H1 (cell line): ENCODE data around the gene CST6. TPM values are rescaled to one million over a fixed set of nuclear protein-coding genes. Genes with fewer than 3 reads are reported as not detected.

Experiments used
- CTCF ChIA-PET: fragments of 300-600 bp; sonication (Branson Sonifier 250); formaldehyde crosslinking; loops from one replicate; lab custom pipeline; 2021; ENCODE audit not compliant: partially characterized antibody; lab: Charles Lee
- POLR2A ChIA-PET: fragments of 300-600 bp; sonication (Branson Sonifier 250); formaldehyde crosslinking; loops from one replicate; lab custom pipeline; 2021; ENCODE audit warnings: inconsistent platforms; ENCODE audit not compliant: partially characterized antibody; lab: Charles Lee
- DNase-seq, 2 experiments: peaks; one replicate each; pipeline versions ENCODE4 v3.0.0 to v3.0.0-alpha.2; 2010 to 2022; ENCODE audit warnings: low spot score in 2 of 2, low read depth in 1 of 2, mixed read lengths in 1 of 2
- FAIRE-seq: peaks from 2 replicates; lab custom pipeline; 2011; peaks lifted over from hg19 to GRCh38; lab: Jason Lieb, UNC
- H2AFZ ChIP-seq: 2 replicates; pipeline ENCODE4 v1.8.1; 2012; ENCODE audit warnings: low read length, inconsistent platforms
- H2AK5ac ChIP-seq: 2 replicates; pipeline ENCODE4 v1.6.1; 2013; ENCODE audit warnings: low read depth, low read length
- H2BK120ac ChIP-seq: replicated peaks from 2 replicates; pipeline ENCODE3; 2013; ENCODE audit warnings: low read depth, low read length, inconsistent platforms
- H2BK12ac ChIP-seq: 2 replicates; pipeline ENCODE4 v1.6.1; 2013; ENCODE audit warnings: low read depth, low read length
- H2BK15ac ChIP-seq: 2 replicates; pipeline ENCODE4 v1.6.1; 2013; ENCODE audit warnings: low read length
- H2BK20ac ChIP-seq: 2 replicates; pipeline ENCODE4 v1.6.1; 2013; ENCODE audit warnings: low read length
- H2BK5ac ChIP-seq: 2 replicates; pipeline ENCODE4 v1.6.1; 2013; ENCODE audit warnings: low read depth, low read length
- H3K14ac ChIP-seq: 2 replicates; pipeline ENCODE4 v1.6.1; 2013; ENCODE audit warnings: inconsistent platforms; ENCODE audit not compliant: insufficient read length
- H3K18ac ChIP-seq: 2 replicates; pipeline ENCODE4 v1.6.1; 2013; ENCODE audit warnings: low read length; ENCODE audit errors: extremely low read depth
- H3K23ac ChIP-seq: 2 replicates; pipeline ENCODE4 v1.6.1; 2013; ENCODE audit warnings: inconsistent platforms; ENCODE audit not compliant: insufficient read length
- H3K23me2 ChIP-seq: 2 replicates; pipeline ENCODE4 v1.6.1; 2013; ENCODE audit warnings: low read depth, low read length
- H3K27ac ChIP-seq: 2 replicates; pipeline ENCODE4 v1.6.1; 2011; ENCODE audit warnings: low read depth, low read length, inconsistent platforms
- H3K27me3 ChIP-seq, 4 experiments: replicated peaks in 1 of 4; 1 replicate in 1 of 4; 2 replicates in 3 of 4; pipeline versions ENCODE4 v1.6.1 to v1.8.1; 2011 to 2013; ENCODE audit warnings: low read length in 3 of 4, mild to moderate bottlenecking in 3 of 4, inconsistent platforms in 2 of 4, mixed read lengths in 2 of 4, moderate library complexity in 1 of 4; ENCODE audit not compliant: control insufficient read depth in 3 of 4, insufficient read depth in 3 of 4; ENCODE audit errors: extremely low read depth in 1 of 4
- H3K36me3 ChIP-seq, 4 experiments: 2 replicates each; pipeline versions ENCODE4 v1.6.1 to v1.8.1; 2011 to 2013; ENCODE audit warnings: mild to moderate bottlenecking in 4 of 4, low read length in 3 of 4, moderate library complexity in 2 of 4, control low read depth in 1 of 4, inconsistent platforms in 1 of 4; ENCODE audit not compliant: insufficient read depth in 4 of 4, control insufficient read depth in 2 of 4
- H3K4ac ChIP-seq: replicated peaks from 2 replicates; pipeline ENCODE3; 2013; ENCODE audit warnings: low read length, low read depth, mixed read lengths, inconsistent platforms; ENCODE audit not compliant: insufficient read length
- H3K4me1 ChIP-seq, 4 experiments: replicated peaks in 1 of 4; 1 replicate in 1 of 4; 2 replicates in 3 of 4; pipeline versions ENCODE4 v1.6.1 to v1.8.1; 2011 to 2013; ENCODE audit warnings: low read length in 3 of 4, inconsistent platforms in 2 of 4, mixed read lengths in 1 of 4; ENCODE audit not compliant: insufficient read depth in 4 of 4, control insufficient read depth in 3 of 4
- H3K4me2 ChIP-seq, 2 experiments: 2 replicates each; pipeline versions ENCODE4 v1.6.1 to v1.8.1; 2011 to 2013; ENCODE audit warnings: low read depth in 2 of 2, low read length in 2 of 2, control low read depth in 1 of 2, inconsistent platforms in 1 of 2, mild to moderate bottlenecking in 1 of 2; ENCODE audit not compliant: insufficient read depth in 1 of 2
- H3K4me3 ChIP-seq, 4 experiments: fragments of 200-600, 300-600 bp in 1 of 4; sonication (generic), shearing (Covaris generic), sonication (Bioruptor Twin) in 1 of 4; 2 replicates each; pipeline versions ENCODE4 v1.5.1 to v1.8.1; 2011 to 2016; ENCODE audit warnings: low read length in 4 of 4, low read depth in 3 of 4, control low read depth in 2 of 4, inconsistent platforms in 2 of 4, mild to moderate bottlenecking in 2 of 4, mixed read lengths in 1 of 4, moderate library complexity in 1 of 4; ENCODE audit not compliant: insufficient read depth in 2 of 4; ENCODE audit errors: extremely low read depth in 1 of 4
- H3K56ac ChIP-seq: replicated peaks from 2 replicates; pipeline ENCODE3; 2013; ENCODE audit warnings: low read depth, mild to moderate bottlenecking, mixed read lengths, low read length, inconsistent platforms; ENCODE audit not compliant: insufficient read length
- H3K79me1 ChIP-seq: 2 replicates; pipeline ENCODE4 v1.6.1; 2013; ENCODE audit warnings: low read depth, low read length, control low read depth
- H3K79me2 ChIP-seq, 2 experiments: 2 replicates each; pipeline versions ENCODE4 v1.6.1 to v1.8.1; 2012 to 2013; ENCODE audit warnings: low read length in 2 of 2, mild to moderate bottlenecking in 2 of 2, inconsistent platforms in 1 of 2; ENCODE audit not compliant: insufficient read depth in 2 of 2, control insufficient read depth in 1 of 2
- H3K9ac ChIP-seq, 4 experiments: replicated peaks in 1 of 4; 1 replicate in 1 of 4; 2 replicates in 3 of 4; pipeline versions ENCODE4 v1.6.1 to v1.8.1; 2011 to 2013; ENCODE audit warnings: low read depth in 3 of 4, low read length in 3 of 4, control low read depth in 2 of 4, mild to moderate bottlenecking in 2 of 4, moderate library complexity in 2 of 4, inconsistent platforms in 1 of 4; ENCODE audit errors: extremely low read depth in 1 of 4
- H3K9me3 ChIP-seq, 2 experiments: 2 replicates each; pipeline versions ENCODE4 v1.6.1 to v1.8.1; 2012 to 2013; ENCODE audit warnings: mild to moderate bottlenecking in 2 of 2, moderate library complexity in 2 of 2, control low read depth in 1 of 2, inconsistent platforms in 1 of 2, low read depth in 1 of 2, low read length in 1 of 2, mixed read lengths in 1 of 2; ENCODE audit not compliant: insufficient read depth in 2 of 2
- H4K20me1 ChIP-seq, 2 experiments: replicated peaks in 1 of 2; 2 replicates each; pipeline versions ENCODE3 to v1.8.1; 2011 to 2013; ENCODE audit warnings: inconsistent platforms in 2 of 2, low read length in 2 of 2, mild to moderate bottlenecking in 1 of 2; ENCODE audit not compliant: insufficient read depth in 2 of 2, control insufficient read depth in 1 of 2
- H4K5ac ChIP-seq: 2 replicates; pipeline ENCODE4 v1.6.1; 2013; ENCODE audit warnings: low read length, low read depth, mixed read lengths, inconsistent platforms; ENCODE audit not compliant: insufficient read length
- H4K8ac ChIP-seq: 2 replicates; pipeline ENCODE4 v1.8.0; 2013; ENCODE audit warnings: mild to moderate bottlenecking, moderate library complexity, low read length, inconsistent platforms; ENCODE audit not compliant: insufficient read depth; ENCODE audit errors: extremely low read depth
- H4K91ac ChIP-seq: replicated peaks from 2 replicates; pipeline ENCODE3; 2013; ENCODE audit warnings: low read length, mixed read lengths, inconsistent platforms; ENCODE audit not compliant: insufficient read length
- ATF2 ChIP-seq: IDR thresholded peaks from 2 replicates; pipeline ENCODE4 v1.6.1; 2012; ENCODE audit warnings: low read length, inconsistent platforms
- CBX5 ChIP-seq: fragments of 300-800, 300-1000 bp; sonication (generic); IDR thresholded peaks from 2 replicates; pipeline ENCODE4 v1.7.1; 2016; ENCODE audit warnings: antibody characterized with exemption, low read length, low read depth
- GTF2F1 ChIP-seq: IDR thresholded peaks from 2 replicates; pipeline ENCODE4 v1.6.1; 2012; ENCODE audit warnings: low read depth, low read length, improper control_type of control experiment, borderline replicate concordance
- HDAC6 ChIP-seq: IDR thresholded peaks from one replicate; pipeline ENCODE4 v1.7.1; 2012; ENCODE audit warnings: low read depth, mild to moderate bottlenecking, inconsistent platforms, low read length, moderate library complexity
- MAX ChIP-seq: IDR thresholded peaks from 2 replicates; pipeline ENCODE4 v1.6.1; 2012; ENCODE audit warnings: inconsistent platforms
- POLR2A ChIP-seq, 2 experiments: IDR thresholded peaks; 1 replicate in 1 of 2; 2 replicates in 1 of 2; pipeline ENCODE4 v1.6.1; 2011; ENCODE audit warnings: low read depth in 2 of 2, low read length in 2 of 2, mild to moderate bottlenecking in 2 of 2; ENCODE audit errors: control extremely low read depth in 1 of 2
- WGBS, 2 experiments: shearing (Covaris generic) in 1 of 2; methylation state at CpG; one replicate each; pipeline versions ENCODE4 v1.1.6 to v1.1.7; 2013 to 2015; ENCODE audit warnings: low lambda C conversion rate in 2 of 2, mixed read lengths in 2 of 2, inconsistent platforms in 1 of 2, low coverage in 1 of 2, missing lambda C conversion rate in 1 of 2; ENCODE audit not compliant: insufficient replicate concordance in 2 of 2, insufficient coverage in 1 of 2, insufficient read length in 1 of 2; ENCODE audit errors: extremely low coverage in 1 of 2, missing lambda C conversion rate in 1 of 2; 5-methylcytosine and 5-hydroxymethylcytosine counted together
- polyA plus RNA-seq, 7 experiments: library from polyadenylated mRNA; depleted of rRNA in 3 of 7; stranded (reverse) in 5 of 7; unstranded in 2 of 7; fragments of >200 nt in 5 of 7; fragments of 200-250 nt in 2 of 7; gene quantifications; 1 replicate in 5 of 7; 2 replicates in 1 of 7; 4 replicates in 1 of 7; pipeline versions ENCODE4 v1.2.1 to v1.2.3, GENCODE V29; 2011 to 2013; ENCODE audit warnings: missing spikeins in 2 of 7, mixed read lengths in 2 of 7
- total RNA-seq: library from RNA; stranded (reverse); fragmentation: NEBNext Ultra II Directional; extraction: Animal tissue kit (Norgen Biotek cat#: 25700); gene quantifications from 2 replicates; pipeline ENCODE4 v1.2.1, GENCODE V29; 2021

CST6 gene
- total and polyA plus RNA-seq, 2 of the 8 experiments (the other 6 are each of a cell fraction or from before 2014, with no cell fraction given): 1.6 to 7.6 TPM

GRCh38 chr11:66017321-66017720 is 5.5 kb downstream of the CST6 start:
- no peak overlapping the region for H4K91ac ChIP-seq
- H4K8ac ChIP-seq: no peak overlapping the region
- H3K4me1 ChIP-seq: peaks cover 0 to 6% (median 2%) of the 10 kb centered on the region in 4 experiments; a peak in 3 of 7 replicates
- H3K18ac ChIP-seq: no peak overlapping the region
- FAIRE-seq: no peak
- 94% methylated on average over 4 of the region's 4 CpGs; no CpG with 5 or more reads in 1 of the 2 experiments for WGBS, 2 experiments
- no peak overlapping the region for H3K14ac ChIP-seq
- no peak overlapping the region for H2BK15ac ChIP-seq
- no peaks in the 10 kb centered on the region for H3K9me3 ChIP-seq
- peaks cover 0 to 14% (median 12%) of the 10 kb centered on the region in 4 experiments; a peak in 6 of 7 replicates for H3K27me3 ChIP-seq
- no peaks in the 10 kb centered on the region for H3K79me2 ChIP-seq
- no peak overlapping the region for H3K4me2 ChIP-seq
- no peak for DNase-seq
- ChIA-PET POLR2A (no interaction called here), CTCF (interaction anchor here (0.7 kb wide), 1 partner anchor 1734 kb away, joined by 4 read pairs; no protein-coding TSS in a partner anchor)
- TF ChIP-seq POLR2A (IDR thresholded peaks at IDR 0.05; ENCODE audit: control extremely low read depth in 1 of 2, low read depth in 2 of 2, low read length in 2 of 2): no peak
- no peak for TF ChIP-seq HDAC6
- no peak for TF ChIP-seq ATF2
- TF ChIP-seq MAX: no peak
- no peak for TF ChIP-seq GTF2F1
- no peak for TF ChIP-seq CBX5
- H2BK20ac ChIP-seq: no peak overlapping the region
- H2BK12ac ChIP-seq: no peak overlapping the region
- H3K9ac ChIP-seq: no peak overlapping the region
- H3K79me1 ChIP-seq: no peaks in the 10 kb centered on the region
- H4K5ac ChIP-seq: no peak overlapping the region
- H3K23me2 ChIP-seq: no peaks in the 10 kb centered on the region
- H3K56ac ChIP-seq: no peak overlapping the region
- no peaks in the 10 kb centered on the region for H4K20me1 ChIP-seq
- no peak overlapping the region for H3K4ac ChIP-seq
- H2AK5ac ChIP-seq: no peak overlapping the region
- no peak overlapping the region for H2BK5ac ChIP-seq
- no peak overlapping the region for H2AFZ ChIP-seq
- no peak overlapping the region for H3K4me3 ChIP-seq
- H2BK120ac ChIP-seq: no peak overlapping the region
- no peak overlapping the region for H3K23ac ChIP-seq
- no peak overlapping the region for H3K27ac ChIP-seq
- no peaks in the 10 kb centered on the region for H3K36me3 ChIP-seq
